ENCODE measurements around the gene SLCO2A1. TPM values are rescaled to one million over a fixed set of nuclear protein-coding genes. Genes with fewer than 3 reads are reported as not detected.

SLCO2A1 gene
- total RNA-seq, 4 donors from 2014 or later: 5.4 to 24.9 (median 9.2) TPM

- TF ChIP-seq POLR2A (IDR thresholded peaks at IDR 0.05) (no peak), CTCF (IDR thresholded peaks at IDR 0.05) (no peak)
- 71 to 76% methylated on average over 2 of the region's 2 CpGs for WGBS, 2 donors
- intact Hi-C loops (cut with DNase I; ENCODE audit: low total_unique reads): no loop called here
- no peak for DNase-seq (ENCODE audit: low spot score in 2 of 2)
- H3K4me3 ChIP-seq (ENCODE audit: low read depth, poor library complexity, severe bottlenecking): no peak overlapping the region
Observed at GRCh38 chr3:133910422-133910821, 119.3 kb downstream of the SLCO2A1 start.

GRCh38 chr3:133905376-133905775 lies 124.3 kb downstream of the SLCO2A1 start:
- intact Hi-C loops (cut with DNase I; ENCODE audit: low total_unique reads): no loop called here
- H3K4me3 ChIP-seq (ENCODE audit: low read depth, poor library complexity, severe bottlenecking): no peak overlapping the region
- TF ChIP-seq POLR2A (IDR thresholded peaks at IDR 0.05) (no peak), CTCF (IDR thresholded peaks at IDR 0.05) (no peak)
- DNase-seq (ENCODE audit: low spot score in 2 of 2): no peak
- 67 to 72% methylated on average over 3 of the region's 3 CpGs for WGBS, 2 donors

- no peak overlapping the region for H3K4me3 ChIP-seq (ENCODE audit: low read depth, poor library complexity, severe bottlenecking)
- 89 to 94% methylated on average over 5 of the region's 5 CpGs for WGBS, 2 donors
- TF ChIP-seq CTCF (IDR thresholded peaks at IDR 0.05) (no peak), POLR2A (IDR thresholded peaks at IDR 0.05) (no peak)
- no peak for DNase-seq (ENCODE audit: low spot score in 2 of 2)
- intact Hi-C loops (cut with DNase I; ENCODE audit: low total_unique reads): no loop called here
Observed at GRCh38 chr3:133901847-133902246, 127.9 kb downstream of the SLCO2A1 start.

GRCh38 chr3:133901083-133901482 lies 128.6 kb downstream of the SLCO2A1 start:
- DNase-seq (ENCODE audit: low spot score in 2 of 2): no peak
- H3K4me3 ChIP-seq (ENCODE audit: low read depth, poor library complexity, severe bottlenecking): no peak overlapping the region
- TF ChIP-seq CTCF (IDR thresholded peaks at IDR 0.05): no peak
- TF ChIP-seq POLR2A (IDR thresholded peaks at IDR 0.05): no peak
- intact Hi-C loops (cut with DNase I; ENCODE audit: low total_unique reads): no loop called here
- WGBS, 2 donors: 100% methylated on average over 1 of the region's 1 CpG

- intact Hi-C loops (cut with DNase I; ENCODE audit: low total_unique reads): no loop called here
Observed at GRCh38 chr3:133899311-133899710, 130.4 kb downstream of the SLCO2A1 start.

More at GRCh38 chr3:133899311-133899710, 130.4 kb downstream of the SLCO2A1 start:
- DNase-seq (ENCODE audit: low spot score in 2 of 2): no peak
- no peak for TF ChIP-seq POLR2A (IDR thresholded peaks at IDR 0.05)
- no peak for TF ChIP-seq CTCF (IDR thresholded peaks at IDR 0.05)
- H3K4me3 ChIP-seq (ENCODE audit: low read depth, poor library complexity, severe bottlenecking): no peak overlapping the region

All from lower leg skin (tissue), 4 donors.